OCI-LY3 (cell line): Measurements from ENCODE around the gene CCR7.
A peak's percentile ranks its signal among the peaks of the same experiment; 100 is the strongest.

Experiments
- H2AFZ ChIP-seq: fragments of 200-600, 300-600 bp; shearing (Covaris generic); 2 replicates; pipeline ENCODE4 v1.6.0; 2014; ENCODE audit warnings: antibody characterized with exemption, low read depth, low read length
- H3K27ac ChIP-seq: fragments of 200-600, 300-600 bp; sonication (generic); 2 replicates; pipeline ENCODE4 v1.5.1; 2014; ENCODE audit warnings: mild to moderate bottlenecking, low read length, moderate library complexity, mixed read lengths
- H3K27me3 ChIP-seq: fragments of 200-600, 300-600 bp; sonication (generic); 2 replicates; pipeline ENCODE4 v1.6.1; 2014; ENCODE audit warnings: low read depth, low read length, mixed read lengths
- H3K36me3 ChIP-seq: fragments of 200-600, 300-600 bp; sonication (generic); replicated peaks from 2 replicates; pipeline ENCODE3; 2014; ENCODE audit warnings: low read depth, low read length, mixed read lengths
- H3K4me1 ChIP-seq: fragments of 300-600, 200-600 bp; sonication (generic); 2 replicates; pipeline ENCODE4 v1.6.1; 2014; ENCODE audit warnings: low read length, mixed read lengths
- H3K4me2 ChIP-seq: fragments of 200-600, 300-600 bp; sonication (generic); 2 replicates; pipeline ENCODE4 v1.6.1; 2014; ENCODE audit warnings: low read length, mixed read lengths
- H3K4me3 ChIP-seq: fragments of 300-600, 200-600 bp; sonication (generic); 2 replicates; pipeline ENCODE4 v1.5.1; 2014; ENCODE audit warnings: antibody characterized with exemption, mild to moderate bottlenecking, low read length, moderate library complexity
- H3K79me2 ChIP-seq: fragments of 300-600, 200-600 bp; shearing (Covaris generic); 2 replicates; pipeline ENCODE4 v1.6.1; 2014; ENCODE audit warnings: mild to moderate bottlenecking, low read length, mixed read lengths
- H3K9ac ChIP-seq: fragments of 300-600, 200-600 bp; shearing (Covaris generic); 2 replicates; pipeline ENCODE4 v1.6.0; 2014; ENCODE audit warnings: mild to moderate bottlenecking, low read length, moderate library complexity
- H3K9me3 ChIP-seq: fragments of 200-600, 300-600 bp; shearing (Covaris generic); 2 replicates; pipeline ENCODE4 v1.6.1; 2014; ENCODE audit warnings: low read length, mixed read lengths; ENCODE audit not compliant: insufficient read depth
- H4K20me1 ChIP-seq: fragments of 200-600, 300-600 bp; sonication (generic); 2 replicates; pipeline ENCODE4 v1.6.1; 2016; ENCODE audit warnings: low read length, mixed read lengths; ENCODE audit not compliant: insufficient read depth
- EZH2phosphoT487 ChIP-seq: fragments of 200-600 bp; shearing (Covaris generic); IDR thresholded peaks from 2 replicates; pipeline ENCODE4 v1.6.1; 2018; ENCODE audit warnings: antibody characterized with exemption, mixed run types, low read depth
- TF ChIP-seq, protein P1 (sequence below): fragments of 200-600, 300-600 bp; sonication (generic); IDR thresholded peaks from 2 replicates; pipeline ENCODE4 v1.5.1; 2014; ENCODE audit warnings: antibody characterized with exemption, low read length, low read depth

Gene CCR7

DNA sequence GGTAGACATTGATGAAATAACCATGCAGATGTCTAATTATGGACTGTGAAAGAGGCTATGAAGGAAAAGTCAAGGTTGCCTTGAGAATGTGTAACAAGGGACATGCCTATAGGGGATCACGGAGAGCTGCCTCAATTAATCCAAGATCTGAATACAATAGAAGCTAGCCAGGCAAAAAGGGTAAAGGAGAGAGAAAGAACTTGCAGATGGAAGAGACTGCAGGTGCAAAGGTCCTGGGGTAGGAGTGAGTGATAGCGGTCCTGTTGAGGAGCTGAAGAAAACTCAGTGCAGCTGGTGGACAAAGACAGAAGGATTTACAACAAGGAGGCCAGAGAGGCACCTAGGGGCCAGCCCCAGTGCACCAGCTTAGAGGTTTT, 48.0 kb downstream of the CCR7 start:
- Histone ChIP-seq H4K20me1 (no peaks in the 10 kb centered on the region), H3K4me1 (peaks cover 12% of the 10 kb centered on the region), H3K27me3 (peaks cover 2% of the 10 kb centered on the region; the same call in 1 of the 2 replicates), H3K27ac (no peak overlapping the region), H3K4me3 (no peak overlapping the region), H3K9me3 (no peaks in the 10 kb centered on the region), H3K36me3 (no peaks in the 10 kb centered on the region), H3K9ac (peak overlapping the region; percentile 7; the same call in 1 of the 2 replicates), H2AFZ (peak overlapping the region; percentile 55; the same call in 1 of the 2 replicates), H3K4me2 (peak overlapping the region; percentile 37), H3K79me2 (no peaks in the 10 kb centered on the region)
- no peak for TF ChIP-seq EZH2phosphoT487
- TF ChIP-seq, protein P1, sequence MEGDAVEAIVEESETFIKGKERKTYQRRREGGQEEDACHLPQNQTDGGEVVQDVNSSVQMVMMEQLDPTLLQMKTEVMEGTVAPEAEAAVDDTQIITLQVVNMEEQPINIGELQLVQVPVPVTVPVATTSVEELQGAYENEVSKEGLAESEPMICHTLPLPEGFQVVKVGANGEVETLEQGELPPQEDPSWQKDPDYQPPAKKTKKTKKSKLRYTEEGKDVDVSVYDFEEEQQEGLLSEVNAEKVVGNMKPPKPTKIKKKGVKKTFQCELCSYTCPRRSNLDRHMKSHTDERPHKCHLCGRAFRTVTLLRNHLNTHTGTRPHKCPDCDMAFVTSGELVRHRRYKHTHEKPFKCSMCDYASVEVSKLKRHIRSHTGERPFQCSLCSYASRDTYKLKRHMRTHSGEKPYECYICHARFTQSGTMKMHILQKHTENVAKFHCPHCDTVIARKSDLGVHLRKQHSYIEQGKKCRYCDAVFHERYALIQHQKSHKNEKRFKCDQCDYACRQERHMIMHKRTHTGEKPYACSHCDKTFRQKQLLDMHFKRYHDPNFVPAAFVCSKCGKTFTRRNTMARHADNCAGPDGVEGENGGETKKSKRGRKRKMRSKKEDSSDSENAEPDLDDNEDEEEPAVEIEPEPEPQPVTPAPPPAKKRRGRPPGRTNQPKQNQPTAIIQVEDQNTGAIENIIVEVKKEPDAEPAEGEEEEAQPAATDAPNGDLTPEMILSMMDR, result no peak

DNA sequence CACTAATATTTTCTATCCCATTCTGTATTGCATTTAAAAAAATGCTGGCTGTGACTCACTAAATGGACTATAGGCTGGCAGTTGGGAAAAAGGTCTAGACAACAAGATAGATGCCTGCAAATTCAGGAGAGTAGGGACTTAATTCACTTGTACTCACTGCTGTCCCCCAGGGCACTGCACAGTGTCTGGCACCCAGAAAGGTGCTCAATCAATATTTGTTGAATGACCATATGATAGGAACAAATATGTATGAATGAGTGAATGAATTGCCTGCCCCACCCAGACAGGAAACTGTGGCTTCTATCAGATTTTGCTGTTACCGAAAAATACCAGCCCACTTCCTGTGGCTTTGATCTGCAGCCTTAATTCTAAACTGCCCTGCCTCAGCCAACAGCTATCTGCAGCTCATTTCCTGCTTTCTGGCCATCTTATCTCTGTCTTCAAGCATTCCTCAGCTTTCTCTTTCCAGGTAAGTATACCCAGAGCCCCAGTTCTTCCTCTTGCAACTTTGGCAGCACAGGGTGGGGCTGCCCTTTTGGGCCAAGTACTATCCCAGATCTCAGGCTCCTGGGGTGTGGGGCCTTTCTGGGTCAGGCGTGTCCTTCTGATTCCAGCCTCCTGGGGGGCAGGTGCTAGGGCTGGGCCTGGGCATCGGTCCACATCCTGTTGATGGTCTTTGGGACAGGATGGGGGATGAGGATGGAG, 48.5 kb downstream of the CCR7 start:
- Histone ChIP-seq H2AFZ (peak overlapping the region; percentile 55), H3K4me3 (no peak overlapping the region), H3K27ac (no peak overlapping the region), H3K9me3 (no peaks in the 10 kb centered on the region), H3K27me3 (peaks cover 2% of the 10 kb centered on the region; the same call in 1 of the 2 replicates), H3K79me2 (no peaks in the 10 kb centered on the region), H3K4me2 (peak overlapping the region; percentile 37), H4K20me1 (no peaks in the 10 kb centered on the region), H3K36me3 (no peaks in the 10 kb centered on the region), H3K4me1 (peaks cover 12% of the 10 kb centered on the region), H3K9ac (peak overlapping the region; percentile 7; the same call in 1 of the 2 replicates)
- TF ChIP-seq, protein P1, result no peak
- TF ChIP-seq EZH2phosphoT487, result no peak

DNA sequence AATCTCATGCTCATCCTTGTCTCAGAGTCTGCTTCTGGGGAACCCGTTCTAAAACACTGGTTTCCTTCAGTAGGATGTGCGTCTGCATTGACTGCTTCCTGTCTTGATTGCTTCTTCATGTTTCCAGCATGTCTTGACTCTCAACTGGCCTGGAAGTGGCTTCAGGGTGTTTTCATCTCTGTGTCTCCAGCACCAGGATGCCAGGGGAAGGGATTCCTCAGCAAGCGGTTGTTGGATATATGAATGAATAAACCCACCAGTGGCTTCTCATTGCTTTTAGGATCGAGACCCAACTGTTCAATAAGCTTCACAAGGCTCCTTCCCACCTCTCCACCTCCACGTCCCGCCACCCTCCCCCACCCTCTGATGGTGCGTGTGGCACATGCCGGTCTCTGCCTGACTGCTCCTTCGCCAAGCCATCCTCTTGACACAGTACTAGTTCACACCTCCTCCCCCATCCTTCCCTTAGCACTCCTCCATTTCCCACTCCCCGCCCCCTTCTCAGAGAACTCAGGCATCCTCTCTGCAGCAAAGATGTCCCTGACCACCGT, 49.7 kb downstream of the CCR7 start:
- no peak for TF ChIP-seq EZH2phosphoT487
- TF ChIP-seq, protein P1, result no peak
- H3K27ac ChIP-seq, result no peak overlapping the region
- H3K36me3 ChIP-seq, result no peaks in the 10 kb centered on the region
- no peak overlapping the region for H3K4me3 ChIP-seq
- peaks cover 12% of the 10 kb centered on the region for H3K4me1 ChIP-seq
- no peak overlapping the region for H2AFZ ChIP-seq
- H3K27me3 ChIP-seq, result peaks cover 2% of the 10 kb centered on the region; the same call in 1 of the 2 replicates
- H3K9ac ChIP-seq, result no peak overlapping the region
- H3K9me3 ChIP-seq, result no peaks in the 10 kb centered on the region
- H4K20me1 ChIP-seq, result no peaks in the 10 kb centered on the region
- no peak overlapping the region for H3K4me2 ChIP-seq
- no peaks in the 10 kb centered on the region for H3K79me2 ChIP-seq

DNA sequence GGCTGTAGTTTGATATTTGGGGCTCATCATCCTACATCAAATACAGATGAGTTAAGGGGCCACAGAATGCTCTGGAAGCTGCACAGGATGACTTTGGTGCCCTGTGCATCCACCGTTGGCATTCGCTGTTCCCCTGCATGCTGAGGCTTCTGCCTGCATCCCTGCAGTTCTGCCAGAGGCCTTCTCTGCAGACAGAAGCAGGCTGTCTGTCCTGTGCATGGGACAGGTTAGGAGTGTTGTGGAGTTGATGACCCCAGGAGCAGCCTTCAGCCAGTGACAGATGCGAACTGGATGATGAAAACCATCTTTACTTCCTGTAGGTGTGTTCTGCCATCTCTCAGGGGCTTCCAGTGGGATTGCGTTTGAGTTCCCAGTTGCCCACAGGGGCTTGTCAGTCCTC, 50.3 kb downstream of the CCR7 start:
- H3K4me3 ChIP-seq, result no peak overlapping the region
- H2AFZ ChIP-seq, result no peak overlapping the region
- TF ChIP-seq EZH2phosphoT487, result no peak
- TF ChIP-seq, protein P1, result no peak
- H3K4me1 ChIP-seq, result peaks cover 12% of the 10 kb centered on the region
- no peaks in the 10 kb centered on the region for H4K20me1 ChIP-seq
- H3K27ac ChIP-seq, result no peak overlapping the region
- H3K4me2 ChIP-seq, result no peak overlapping the region
- H3K27me3 ChIP-seq, result peaks cover 2% of the 10 kb centered on the region; the same call in 1 of the 2 replicates
- H3K79me2 ChIP-seq, result no peaks in the 10 kb centered on the region
- no peaks in the 10 kb centered on the region for H3K9me3 ChIP-seq
- H3K9ac ChIP-seq, result no peak overlapping the region
- no peaks in the 10 kb centered on the region for H3K36me3 ChIP-seq
